Caco-2 (cell line): Measurements from ENCODE around the gene DNAJC21. TPM values are rescaled to one million over a fixed set of nuclear protein-coding genes. Genes with fewer than 3 reads are reported as not detected.
"Not testable (repeated sequence)": the region's sequence is repeated elsewhere in the genome, so short reads cannot be mapped to it uniquely, and the experiment has no call there.

Experiments used
- BruUV-seq: library from RNA; stranded (reverse); fragments of 400-500 nt; replicated peaks from 2 replicates; lab custom pipeline; 2021; lab: Mats Ljungman, UMichigan
- CTCF ChIA-PET: fragments of 300-600 bp; sonication (Branson Sonifier 250); formaldehyde crosslinking; loops from one replicate; lab custom pipeline; 2022; ENCODE audit warnings: antibody characterized with exemption; lab: Charles Lee
- POLR2A ChIA-PET: fragments of 300-600 bp; sonication (Branson Sonifier 250); formaldehyde crosslinking; loops from one replicate; lab custom pipeline; 2022; ENCODE audit warnings: antibody characterized with exemption; lab: Charles Lee
- DNase-seq, 2 experiments: peaks; one replicate each; pipeline versions ENCODE4 v3.0.0 to v3.0.0-alpha.2; 2020 to 2022
- H3K27me3 ChIP-seq: replicated peaks from 2 replicates; pipeline ENCODE4 v1.6.0; 2011; ENCODE audit warnings: low read length; ENCODE audit not compliant: control insufficient read depth, insufficient read depth
- H3K36me3 ChIP-seq: 2 replicates; pipeline ENCODE4 v1.5.1; 2011; ENCODE audit warnings: low read length; ENCODE audit not compliant: control insufficient read depth, insufficient read depth
- H3K4me1 ChIP-seq: fragments of 250-450 bp; sonication (Bioruptor Pico); 2 replicates; pipeline ENCODE4 v1.5.1; 2020; ENCODE audit warnings: mild to moderate bottlenecking
- H3K4me3 ChIP-seq: 2 replicates; pipeline ENCODE4 v1.5.1; 2011; ENCODE audit warnings: low read depth, mild to moderate bottlenecking, control low read depth, low read length
- H3K9me3 ChIP-seq: fragments of 250-450 bp; sonication (Bioruptor Pico); 2 replicates; pipeline ENCODE4 v1.5.1; 2020; ENCODE audit warnings: mild to moderate bottlenecking, moderate library complexity
- H3K27ac Mint-ChIP-seq: one replicate; pipeline ENCODE4 v1.8.0; 2022; ENCODE audit warnings: mixed read lengths; ENCODE audit not compliant: unreplicated experiment
- H3K27me3 Mint-ChIP-seq: one replicate; pipeline ENCODE4 v1.8.0; 2022; ENCODE audit warnings: mixed read lengths; ENCODE audit not compliant: insufficient read depth, unreplicated experiment
- H3K36me3 Mint-ChIP-seq: one replicate; pipeline ENCODE4 v1.8.0; 2022; ENCODE audit warnings: mild to moderate bottlenecking, mixed read lengths; ENCODE audit not compliant: insufficient read depth, unreplicated experiment
- H3K4me1 Mint-ChIP-seq: one replicate; pipeline ENCODE4 v1.8.0; 2022; ENCODE audit warnings: low read depth, mixed read lengths; ENCODE audit not compliant: unreplicated experiment
- H3K4me3 Mint-ChIP-seq: one replicate; pipeline ENCODE4 v1.8.0; 2022; ENCODE audit warnings: mild to moderate bottlenecking, moderate library complexity, mixed read lengths; ENCODE audit not compliant: unreplicated experiment
- H3K9me3 Mint-ChIP-seq: one replicate; pipeline ENCODE4 v1.8.0; 2022; ENCODE audit warnings: mixed read lengths; ENCODE audit not compliant: unreplicated experiment
- intact Hi-C: fragments of 100-400 bp; cut with micrococcal nuclease; formaldehyde crosslinking; loops from one replicate; pipeline ENCODE4 v1.10.0; 2022; ENCODE audit not compliant: unreplicated experiment
- total RNA-seq: library from RNA; stranded (reverse); gene quantifications from 2 replicates; pipeline ENCODE4 v1.2.3, GENCODE V29; 2022
- TF ChIP-seq, protein P1 (sequence below), 2 experiments: fragments of 200-600 bp in 1 of 2; IDR thresholded peaks; 1 replicate in 1 of 2; 2 replicates in 1 of 2; pipeline versions ENCODE4 v1.5.1 to v1.8.0; 2011 to 2022; ENCODE audit warnings: antibody characterized with exemption in 1 of 2, control low read depth in 1 of 2, inconsistent platforms in 1 of 2, low read depth in 1 of 2, low read length in 1 of 2, mild to moderate bottlenecking in 1 of 2, moderate library complexity in 1 of 2; ENCODE audit not compliant: insufficient read depth in 1 of 2, severe bottlenecking in 1 of 2, unreplicated experiment in 1 of 2

DNAJC21 gene
- total RNA-seq, 1 experiment from 2014 or later = 66.0 TPM

DNA sequence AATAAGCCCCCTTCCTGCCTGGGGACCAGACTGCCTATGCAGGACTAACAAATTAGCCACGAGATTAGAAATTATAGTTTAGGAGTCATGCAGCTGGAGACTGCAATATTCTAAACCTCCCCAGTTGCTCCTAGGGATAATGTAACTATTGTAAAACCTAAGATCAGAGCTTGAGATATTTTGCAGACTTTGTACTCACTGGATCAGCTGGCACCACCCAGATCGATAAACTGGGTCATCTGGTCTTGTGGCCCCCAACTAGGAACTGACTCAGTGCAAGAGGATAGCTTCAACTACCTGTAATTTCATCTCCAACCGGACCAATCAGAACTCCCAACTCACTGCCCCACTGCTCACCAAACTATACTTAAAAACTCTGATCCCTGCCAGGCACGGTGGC lies 38.2 kb downstream of the DNAJC21 start:
- H3K36me3 Mint-ChIP-seq = peaks cover 17% of the 10 kb centered on the region
- H3K4me1 Mint-ChIP-seq = no peaks in the 10 kb centered on the region
- H3K27ac Mint-ChIP-seq = no peak overlapping the region
- CTCF ChIA-PET = interaction anchor here (0.7 kb wide), 1 partner anchor 37 kb away, joined by 3 read pairs; no protein-coding TSS in a partner anchor
- no peak for DNase-seq
- POLR2A ChIA-PET = interaction anchor here (0.5 kb wide), 1 partner anchor 38 kb away, joined by 6 read pairs; no protein-coding TSS in a partner anchor
- peaks cover 19% of the 10 kb centered on the region for H3K9me3 Mint-ChIP-seq
- no TSS peak for BruUV-seq
- Histone ChIP-seq H3K4me1 (0 out of 2 replicates have a peak, but pooled peaks cover 3% of the 10 kb centered on the region), H3K9me3 (no peaks in the 10 kb centered on the region), H3K4me3 (no peak overlapping the region), H3K36me3 (no peaks in the 10 kb centered on the region), H3K27me3 (no peaks in the 10 kb centered on the region)
- TF ChIP-seq, protein P1, sequence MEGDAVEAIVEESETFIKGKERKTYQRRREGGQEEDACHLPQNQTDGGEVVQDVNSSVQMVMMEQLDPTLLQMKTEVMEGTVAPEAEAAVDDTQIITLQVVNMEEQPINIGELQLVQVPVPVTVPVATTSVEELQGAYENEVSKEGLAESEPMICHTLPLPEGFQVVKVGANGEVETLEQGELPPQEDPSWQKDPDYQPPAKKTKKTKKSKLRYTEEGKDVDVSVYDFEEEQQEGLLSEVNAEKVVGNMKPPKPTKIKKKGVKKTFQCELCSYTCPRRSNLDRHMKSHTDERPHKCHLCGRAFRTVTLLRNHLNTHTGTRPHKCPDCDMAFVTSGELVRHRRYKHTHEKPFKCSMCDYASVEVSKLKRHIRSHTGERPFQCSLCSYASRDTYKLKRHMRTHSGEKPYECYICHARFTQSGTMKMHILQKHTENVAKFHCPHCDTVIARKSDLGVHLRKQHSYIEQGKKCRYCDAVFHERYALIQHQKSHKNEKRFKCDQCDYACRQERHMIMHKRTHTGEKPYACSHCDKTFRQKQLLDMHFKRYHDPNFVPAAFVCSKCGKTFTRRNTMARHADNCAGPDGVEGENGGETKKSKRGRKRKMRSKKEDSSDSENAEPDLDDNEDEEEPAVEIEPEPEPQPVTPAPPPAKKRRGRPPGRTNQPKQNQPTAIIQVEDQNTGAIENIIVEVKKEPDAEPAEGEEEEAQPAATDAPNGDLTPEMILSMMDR (IDR thresholded peaks at IDR 0.05; ENCODE audit: insufficient read depth in 1 of 2, low read depth in 1 of 2, low read length in 1 of 2, severe bottlenecking in 1 of 2, unreplicated experiment in 1 of 2) = no peak
- no peak overlapping the region for H3K4me3 Mint-ChIP-seq
- intact Hi-C loops = no loop called here
- no peaks in the 10 kb centered on the region for H3K27me3 Mint-ChIP-seq

DNA sequence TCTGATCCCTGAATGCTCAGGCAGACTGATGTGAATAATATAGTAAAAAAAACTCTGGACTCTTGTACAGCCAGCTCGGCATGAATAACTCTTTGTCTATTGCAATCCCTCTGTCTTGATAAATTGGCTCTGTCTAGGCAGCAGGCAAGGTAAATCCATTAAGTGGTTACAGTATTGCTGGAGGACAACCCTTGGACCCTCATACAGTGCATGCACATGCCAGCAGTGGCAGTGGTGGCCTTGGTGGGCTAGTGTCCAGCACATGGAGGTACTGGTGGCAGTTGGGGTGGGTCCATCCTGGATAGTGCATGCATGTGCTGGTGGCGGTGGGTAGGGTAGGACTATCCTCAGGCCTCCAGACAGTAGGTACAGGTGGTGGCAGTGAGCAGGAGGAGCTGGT lies 38.9 kb downstream of the DNAJC21 start:
- ChIA-PET CTCF (interaction anchor here (0.7 kb wide), 1 partner anchor 38 kb away, joined by 3 read pairs; no protein-coding TSS in a partner anchor), POLR2A (no interaction called here)
- Histone ChIP-seq H3K4me3 (no peak overlapping the region), H3K4me1 (no peaks in the 10 kb centered on the region), H3K36me3 (no peaks in the 10 kb centered on the region), H3K9me3 (no peaks in the 10 kb centered on the region), H3K27me3 (no peaks in the 10 kb centered on the region)
- Mint-ChIP-seq H3K9me3 (peaks cover 19% of the 10 kb centered on the region), H3K27me3 (no peaks in the 10 kb centered on the region), H3K36me3 (peaks cover 17% of the 10 kb centered on the region), H3K4me3 (no peak overlapping the region), H3K27ac (no peak overlapping the region), H3K4me1 (no peaks in the 10 kb centered on the region)
- BruUV-seq = no TSS peak
- intact Hi-C loops = no loop called here
- no peak for DNase-seq
- TF ChIP-seq, protein P1 (IDR thresholded peaks at IDR 0.05; ENCODE audit: insufficient read depth in 1 of 2, low read depth in 1 of 2, low read length in 1 of 2, severe bottlenecking in 1 of 2, unreplicated experiment in 1 of 2) = no peak

DNA sequence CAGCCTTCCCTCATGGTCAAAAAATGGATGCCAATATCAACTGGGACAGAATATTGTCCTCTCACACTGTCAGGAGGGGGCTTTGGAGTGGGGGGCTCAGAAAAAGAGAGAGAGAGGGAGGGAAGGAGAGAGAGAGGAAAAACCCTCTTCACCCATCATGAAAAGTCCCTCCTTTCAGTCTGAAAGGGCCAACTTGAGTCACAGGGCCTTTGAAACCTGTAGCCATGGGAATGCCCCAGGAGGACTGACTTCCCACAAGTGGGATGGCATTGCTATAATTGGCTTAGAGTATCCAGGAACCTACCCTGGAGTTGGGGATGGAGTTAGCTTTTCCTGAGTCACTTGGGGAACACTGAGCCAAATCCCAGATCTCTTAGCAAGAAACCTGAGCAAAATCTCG lies 41.2 kb downstream of the DNAJC21 start:
- Histone ChIP-seq H3K9me3 (no peaks in the 10 kb centered on the region), H3K36me3 (no peaks in the 10 kb centered on the region), H3K4me3 (no peak overlapping the region), H3K4me1 (no peaks in the 10 kb centered on the region), H3K27me3 (no peaks in the 10 kb centered on the region)
- Mint-ChIP-seq H3K9me3 (peaks cover 19% of the 10 kb centered on the region), H3K36me3 (peaks cover 16% of the 10 kb centered on the region), H3K27me3 (no peaks in the 10 kb centered on the region), H3K27ac (no peak overlapping the region), H3K4me1 (peaks cover 3% of the 10 kb centered on the region), H3K4me3 (no peak overlapping the region)
- ChIA-PET POLR2A (no interaction called here), CTCF (no interaction called here)
- BruUV-seq = no TSS peak
- no peak for DNase-seq
- intact Hi-C loops = no loop called here
- TF ChIP-seq, protein P1 (IDR thresholded peaks at IDR 0.05; ENCODE audit: insufficient read depth in 1 of 2, low read depth in 1 of 2, low read length in 1 of 2, severe bottlenecking in 1 of 2, unreplicated experiment in 1 of 2) = no peak

DNA sequence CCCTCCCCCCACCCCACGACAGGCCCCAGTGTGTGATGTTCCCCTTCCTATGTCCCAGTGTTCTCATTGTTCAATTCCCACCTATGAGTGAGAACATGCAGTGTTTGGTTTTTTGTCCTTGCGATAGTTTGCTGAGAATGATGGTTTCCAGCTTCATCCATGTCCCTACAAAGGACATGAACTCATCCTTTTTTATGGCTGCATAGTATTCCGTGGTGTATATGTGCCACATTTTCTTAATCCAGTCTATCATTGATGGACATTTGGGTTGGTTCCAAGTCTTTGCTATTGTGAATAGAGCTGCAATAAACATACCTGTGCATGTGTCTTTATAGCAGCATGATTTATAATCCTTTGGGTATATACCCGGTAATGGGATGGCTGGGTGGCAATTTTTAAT lies 42.3 kb downstream of the DNAJC21 start:
- BruUV-seq, intact Hi-C loops, H3K4me3 ChIP-seq, H3K27ac Mint-ChIP-seq, H3K4me3 Mint-ChIP-seq, H3K4me1 ChIP-seq, H3K36me3 ChIP-seq, H3K9me3 ChIP-seq, CTCF ChIA-PET, DNase-seq, POLR2A ChIA-PET, H3K4me1 Mint-ChIP-seq, H3K27me3 ChIP-seq, H3K27me3 Mint-ChIP-seq: not testable (repeated sequence)
- H3K36me3 Mint-ChIP-seq = peaks cover 11% of the 10 kb centered on the region
- peaks cover 13% of the 10 kb centered on the region for H3K9me3 Mint-ChIP-seq
